HL-60/S4 treated with phorbol 12-myristate 13-acetate at 8.2 ng/mL for 4 days and 3 days (cell line): Measurements from ENCODE around the gene THOC1.

Source experiments
- in situ Hi-C: fragments of 300-500 bp; cut with MboI; formaldehyde crosslinking; loops from 2 replicates; pipeline ENCODE4 v1.15.0; 2022; ENCODE audit warnings: low sequenced_read_pairs

The THOC1 gene

DNA sequence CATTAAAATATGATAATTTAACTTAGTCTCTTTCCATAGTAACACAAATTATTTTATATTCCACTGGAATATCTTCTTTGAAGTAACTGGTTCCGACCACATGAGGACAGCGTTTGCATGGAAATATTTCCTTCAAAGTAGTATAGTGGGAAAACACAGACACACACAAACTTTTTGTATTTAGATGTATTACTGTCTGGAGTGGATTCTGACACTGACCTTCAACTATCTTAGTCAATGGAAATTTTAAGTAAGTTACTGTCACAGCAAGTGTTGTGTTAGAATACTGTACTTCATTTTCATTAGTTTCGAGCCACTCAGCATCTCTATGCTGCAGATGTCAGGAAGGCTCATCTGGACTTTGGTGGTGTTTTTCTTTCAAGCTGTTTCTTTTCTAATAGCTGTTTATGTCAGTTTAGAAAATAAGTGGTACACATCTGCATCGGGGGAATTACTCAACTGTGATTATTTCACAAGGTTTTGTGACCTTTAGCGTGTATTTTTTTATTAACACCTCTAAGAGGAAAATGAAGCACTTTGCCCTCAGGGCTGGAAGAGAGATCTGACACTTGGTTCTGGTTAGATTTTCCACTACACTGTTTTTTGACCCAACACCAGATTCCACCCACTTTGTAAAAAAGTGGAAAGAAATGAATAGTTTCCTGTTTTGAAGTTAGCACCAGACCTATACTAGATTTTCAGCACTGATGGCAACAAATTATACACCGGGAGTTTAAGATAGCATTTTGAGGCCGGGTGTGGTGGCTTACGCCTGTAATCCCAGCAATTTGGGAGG lies 18.9 kb upstream of the THOC1 start:
- in situ Hi-C loops = no loop called here

DNA sequence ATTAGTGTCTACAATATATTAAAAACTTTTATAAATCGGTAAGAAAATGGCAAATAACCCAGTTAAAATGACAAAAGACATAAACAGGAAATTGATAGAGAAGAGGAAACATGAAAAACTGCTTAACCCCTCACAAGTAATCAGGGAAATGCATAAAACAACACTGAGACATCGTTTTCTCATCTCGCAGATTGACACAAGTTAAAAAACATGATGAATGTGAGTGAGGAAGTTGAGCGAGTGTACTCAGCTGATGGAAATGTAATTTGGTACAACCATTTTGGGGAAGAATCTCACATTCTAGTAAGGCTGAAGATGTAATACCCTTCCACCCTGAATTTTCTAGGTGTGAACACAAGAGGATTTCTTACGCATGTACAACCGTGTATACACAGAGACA lies 18.0 kb upstream of the THOC1 start:
- in situ Hi-C loops = no loop called here

DNA sequence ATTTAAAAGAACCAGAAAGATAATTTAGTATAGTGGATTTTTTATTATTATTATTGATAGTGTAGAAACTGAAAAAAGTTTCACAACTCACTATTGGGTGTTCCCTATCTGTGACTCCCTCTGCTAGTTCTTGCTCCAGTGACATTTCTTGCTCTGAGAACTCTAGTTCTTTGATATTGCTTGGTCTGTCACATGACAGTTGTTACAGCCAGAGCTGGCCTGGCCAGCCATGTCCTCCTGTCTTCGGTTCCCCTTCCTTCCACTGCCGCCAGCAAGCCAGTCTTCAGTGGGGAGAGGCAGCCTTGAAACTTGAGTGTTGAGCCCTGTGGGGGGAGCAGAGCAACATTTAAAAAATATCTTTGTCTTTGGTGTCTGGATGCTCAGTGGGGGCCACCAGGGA lies 7.6 kb upstream of the THOC1 start:
- in situ Hi-C loops = loop anchor here (10.0 kb wide), 1 partner anchor 339 kb away; no protein-coding TSS in a partner anchor

DNA sequence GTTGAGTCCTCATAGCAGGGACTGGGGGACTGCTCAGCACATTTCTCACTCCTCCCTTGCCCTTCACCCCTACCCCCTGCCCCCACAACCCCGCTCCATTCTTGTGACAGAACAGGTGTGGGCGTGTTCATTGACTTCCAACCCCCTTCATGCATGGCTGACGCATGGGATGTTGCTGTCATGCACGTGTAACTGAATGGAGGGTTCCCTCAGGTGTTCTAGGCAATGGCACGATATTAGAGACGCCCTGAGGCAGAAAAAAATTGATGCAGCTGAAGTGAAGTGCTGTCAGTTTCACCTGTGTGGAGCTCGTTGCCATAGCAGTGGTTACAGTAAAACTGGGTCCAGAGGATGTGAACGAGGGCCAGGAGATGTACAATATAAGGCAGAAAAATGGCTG lies 6.5 kb upstream of the THOC1 start:
- in situ Hi-C loops = loop anchor here (10.0 kb wide), 1 partner anchor 340 kb away; no protein-coding TSS in a partner anchor

DNA sequence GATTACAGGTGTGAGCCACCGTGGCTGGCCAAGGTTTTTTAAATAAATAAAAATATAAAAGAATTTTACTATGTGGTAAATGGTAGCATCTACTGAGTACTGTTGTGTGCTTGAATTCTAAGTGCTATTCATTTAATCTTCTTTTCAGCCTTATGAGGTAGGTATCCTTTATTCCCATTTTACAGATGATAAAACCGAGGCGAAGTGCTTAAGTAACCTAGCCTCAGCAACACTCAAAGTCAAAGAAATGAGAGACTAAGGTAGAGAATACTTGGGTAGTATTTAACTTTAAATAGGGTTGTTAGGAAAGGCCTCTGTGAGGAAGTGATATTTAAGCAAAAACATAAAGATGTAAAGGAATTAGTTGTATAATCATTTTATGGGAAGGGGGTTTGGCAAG lies 5.7 kb upstream of the THOC1 start:
- in situ Hi-C loops = loop anchor here (10.0 kb wide), 1 partner anchor 341 kb away; no protein-coding TSS in a partner anchor

DNA sequence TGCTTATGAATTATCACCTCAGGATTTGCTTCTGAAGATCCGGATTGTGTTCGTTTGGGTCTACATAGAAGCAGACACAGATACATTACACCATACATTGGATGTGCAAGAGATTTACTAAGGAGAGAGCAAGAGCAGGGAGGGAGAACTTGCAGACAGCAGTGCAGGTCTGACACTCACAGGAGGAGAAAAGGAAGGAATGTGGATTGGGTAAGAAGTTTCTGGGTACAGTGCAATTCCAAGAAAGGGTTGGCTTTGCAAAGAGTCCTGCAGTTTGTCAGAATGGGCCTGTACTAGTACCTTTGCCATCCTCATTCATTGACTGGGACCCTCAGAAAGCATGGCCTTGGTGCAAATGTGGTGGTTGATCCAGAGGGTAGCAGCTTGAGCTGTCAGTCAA lies 4.8 kb upstream of the THOC1 start:
- in situ Hi-C loops = loop anchor here (10.0 kb wide), 1 partner anchor 342 kb away; no protein-coding TSS in a partner anchor

DNA sequence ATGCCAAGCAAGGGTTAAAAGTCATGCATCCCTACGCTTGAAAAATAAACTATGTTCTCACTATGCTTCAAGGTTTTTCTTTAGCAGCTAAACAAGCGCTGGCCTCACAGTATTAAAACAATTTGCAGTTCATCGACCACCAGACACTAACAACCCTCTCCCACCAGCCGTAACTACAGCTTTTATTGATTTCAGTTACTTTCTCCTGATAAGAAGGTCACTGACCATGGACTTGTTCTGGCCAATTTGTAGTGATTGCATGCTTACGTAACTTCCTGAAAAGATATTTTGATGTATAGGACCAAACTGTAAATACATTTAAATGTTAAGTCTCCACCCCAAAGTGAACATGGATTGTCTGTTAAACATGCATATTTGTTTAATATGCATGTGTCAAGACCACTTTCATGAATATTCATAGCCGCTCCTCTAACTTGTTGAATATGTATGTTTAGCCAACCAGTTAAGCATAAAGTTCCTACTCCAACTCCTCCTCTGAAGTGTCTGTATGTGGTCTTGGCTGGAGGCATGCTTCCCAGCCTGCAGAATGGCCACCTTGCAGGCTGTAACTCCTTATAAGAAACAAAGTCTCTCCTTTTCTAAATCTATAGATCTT lies 1.7 kb upstream of the THOC1 start:
- in situ Hi-C loops = loop anchor here (10.0 kb wide), 1 partner anchor 345 kb away; no protein-coding TSS in a partner anchor

DNA sequence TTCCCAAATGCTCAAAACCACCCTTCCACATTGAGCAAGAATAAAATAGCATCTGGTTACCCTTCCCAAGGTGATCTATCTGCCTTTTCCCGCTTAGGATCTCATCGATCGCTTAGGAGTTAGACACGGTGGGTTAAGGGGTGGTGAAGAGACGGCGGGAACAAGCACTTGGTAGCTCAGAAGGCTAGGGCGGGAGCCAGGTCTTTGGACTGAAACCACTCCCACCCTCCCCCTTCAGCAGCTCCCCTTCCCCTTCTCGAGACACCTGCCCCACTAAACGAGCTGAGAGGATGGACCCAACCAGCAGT lies 513 bp downstream of the THOC1 start:
- in situ Hi-C loops = no loop called here

DNA sequence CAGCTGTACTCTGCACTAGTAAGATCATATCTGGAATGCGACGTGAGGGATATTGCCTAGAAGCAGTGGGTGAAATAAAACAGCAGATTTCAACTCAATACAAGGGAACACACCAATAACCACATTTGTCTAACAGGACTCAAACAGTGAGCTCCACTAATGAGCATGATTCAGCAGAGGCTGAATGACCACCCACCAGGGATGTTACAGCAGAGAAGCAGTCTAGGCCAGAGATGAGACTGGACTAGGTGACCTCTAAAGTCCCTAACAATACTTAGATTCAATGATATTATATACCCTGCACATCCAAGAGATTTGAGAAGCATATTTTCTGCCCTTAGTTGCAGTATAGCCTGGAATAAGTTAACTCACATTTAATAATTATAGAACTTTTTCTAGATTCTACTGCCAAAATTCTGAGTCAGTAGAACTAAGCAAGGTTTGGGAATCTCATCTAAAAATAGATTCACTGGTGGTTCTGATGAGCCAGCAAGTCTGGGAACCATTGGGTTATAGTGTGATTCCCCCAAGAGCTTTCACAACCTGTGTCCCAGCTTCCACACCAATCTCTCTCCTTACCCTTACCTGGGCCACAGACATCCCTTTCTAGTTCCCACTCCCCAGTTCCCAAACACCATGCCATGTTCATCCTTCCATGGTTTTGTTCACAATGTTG lies 6.3 kb downstream of the THOC1 start:
- in situ Hi-C loops = no loop called here

DNA sequence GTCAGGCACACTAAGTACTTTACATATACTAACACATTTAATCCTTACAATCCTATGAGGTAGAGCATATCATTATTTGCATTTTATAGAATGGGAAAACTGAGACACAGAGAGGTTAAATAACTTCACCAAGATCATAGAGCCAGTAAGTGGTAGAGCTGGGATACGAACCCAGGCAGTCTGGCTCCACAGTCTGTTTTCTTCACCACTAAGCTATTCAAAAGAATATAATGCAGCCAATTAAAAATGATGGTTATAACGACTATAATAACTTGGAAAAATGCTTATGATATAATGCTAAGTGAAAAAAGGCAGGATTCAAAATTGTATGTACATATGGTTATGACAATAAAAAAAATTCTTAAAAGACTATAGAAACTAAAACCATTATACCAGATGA lies 7.3 kb downstream of the THOC1 start:
- in situ Hi-C loops = no loop called here

DNA sequence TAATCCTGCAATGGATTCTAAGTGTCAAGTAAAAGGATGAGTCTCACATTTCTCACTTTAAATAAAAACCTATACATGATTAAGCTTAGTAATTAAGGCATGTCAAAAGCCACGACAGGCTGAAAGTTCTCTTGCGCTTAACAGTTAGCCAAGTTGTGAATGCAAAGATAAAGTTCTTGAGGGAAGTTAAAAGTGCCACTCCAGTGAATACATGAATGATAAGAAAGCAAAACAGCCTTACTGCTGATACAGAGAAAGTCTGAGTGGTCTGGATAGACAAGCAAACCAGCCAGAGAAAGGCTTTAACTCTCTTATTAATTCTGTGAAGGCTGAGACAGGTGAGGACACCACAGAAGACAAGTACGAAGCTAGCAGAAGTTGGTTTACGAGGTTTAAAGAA lies 12.7 kb downstream of the THOC1 start:
- in situ Hi-C loops = no loop called here

DNA sequence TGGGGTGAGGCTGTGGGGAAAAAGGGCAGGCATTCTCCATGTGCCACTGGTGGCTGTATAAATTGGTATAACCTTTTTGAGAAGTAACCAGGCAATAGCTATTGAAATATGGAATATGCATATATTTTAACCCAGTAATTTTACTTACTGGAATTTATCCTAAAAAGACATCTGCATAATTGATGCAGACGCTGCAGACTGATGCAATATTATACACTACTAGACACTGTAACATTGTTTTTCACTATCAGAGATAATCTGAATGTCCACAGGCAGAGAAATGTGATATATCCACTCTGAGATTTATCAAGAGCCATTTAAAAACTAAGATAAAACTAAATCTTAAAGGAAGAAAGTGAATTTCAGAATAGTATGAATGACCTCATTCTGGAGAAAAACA lies 14.7 kb downstream of the THOC1 start:
- in situ Hi-C loops = no loop called here

DNA sequence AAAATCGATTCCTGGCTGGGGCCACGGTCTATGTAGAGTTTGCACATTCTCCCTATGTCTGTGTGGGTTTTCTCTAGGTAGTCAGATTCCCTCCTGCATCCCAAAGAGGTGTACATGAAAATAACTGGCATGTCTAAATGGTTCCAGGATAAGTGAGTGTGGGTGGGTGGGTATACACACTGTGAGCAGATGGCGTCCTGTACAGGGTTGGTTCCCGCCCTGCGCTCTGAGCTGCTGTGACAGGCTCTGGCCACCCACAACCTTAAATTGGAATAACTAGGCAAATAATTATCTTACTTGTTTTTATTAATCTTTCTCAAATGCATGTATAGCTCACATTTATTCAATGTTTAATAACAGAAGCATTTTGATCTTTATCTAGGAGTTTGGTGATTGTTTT lies 16.3 kb downstream of the THOC1 start:
- in situ Hi-C loops = no loop called here

DNA sequence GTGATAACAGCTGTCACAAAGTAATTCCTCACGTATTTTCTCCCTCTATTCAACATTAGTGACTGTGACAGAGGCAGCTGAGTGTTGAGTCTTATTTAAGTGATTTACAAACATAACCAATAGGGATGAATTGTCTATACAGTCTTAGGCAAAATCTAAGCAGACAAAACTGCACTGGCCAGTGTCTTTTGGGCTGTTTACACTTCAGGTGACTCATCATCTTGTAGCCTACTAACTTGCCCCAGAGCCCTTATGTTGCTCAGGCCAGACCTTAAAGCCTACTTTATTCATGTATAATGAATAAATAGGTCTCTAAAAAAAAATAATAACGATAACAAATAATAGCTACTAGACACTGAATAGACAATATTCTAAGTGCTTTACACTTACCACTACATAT lies 17.2 kb downstream of the THOC1 start:
- in situ Hi-C loops = no loop called here

DNA sequence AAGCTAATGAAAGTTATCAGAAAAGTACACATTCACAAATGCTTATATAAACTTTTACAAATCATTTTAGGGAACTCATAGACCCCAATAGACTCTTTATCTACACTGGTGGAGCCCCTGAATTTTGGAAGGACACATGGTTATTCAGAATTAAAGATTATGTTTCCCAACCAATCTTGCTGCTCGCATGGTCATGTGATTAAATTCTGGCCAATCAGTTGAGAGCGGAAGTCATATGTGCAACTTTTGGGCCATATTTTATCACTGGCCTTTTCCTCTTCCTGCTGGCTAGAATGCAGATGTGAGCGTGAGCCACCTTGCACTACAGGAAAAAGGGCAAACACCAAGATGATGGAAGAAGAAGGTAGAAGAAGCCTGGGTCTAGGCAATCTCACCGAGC lies 19.8 kb downstream of the THOC1 start:
- in situ Hi-C loops = no loop called here

DNA sequence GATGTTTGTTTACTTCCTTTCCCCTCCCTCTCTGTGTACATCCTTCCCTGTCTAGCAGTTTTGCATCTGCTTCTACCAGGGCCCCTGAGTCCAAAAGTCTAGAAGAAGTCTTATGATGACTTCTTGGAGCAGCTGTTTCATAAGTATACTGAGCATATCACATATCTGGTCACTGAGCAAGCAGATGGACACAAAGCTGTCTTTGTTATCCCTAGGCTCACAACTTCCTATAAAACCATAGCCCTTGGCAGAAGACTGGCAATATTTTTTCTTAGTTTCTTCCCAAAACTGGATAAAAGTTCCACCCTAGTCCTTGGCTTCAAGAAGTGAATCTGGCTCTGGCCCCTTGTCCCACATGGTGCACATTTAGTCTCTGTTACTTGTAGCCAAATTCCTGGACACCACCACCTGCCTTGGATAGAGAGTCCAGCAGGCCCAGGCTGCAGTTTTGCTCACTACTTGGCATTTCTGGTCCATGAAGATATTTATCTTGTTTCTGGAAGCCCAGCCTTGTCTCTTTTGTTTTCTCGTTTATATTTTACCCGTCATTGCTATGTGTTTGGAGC lies 22.5 kb downstream of the THOC1 start:
- in situ Hi-C loops = no loop called here

DNA sequence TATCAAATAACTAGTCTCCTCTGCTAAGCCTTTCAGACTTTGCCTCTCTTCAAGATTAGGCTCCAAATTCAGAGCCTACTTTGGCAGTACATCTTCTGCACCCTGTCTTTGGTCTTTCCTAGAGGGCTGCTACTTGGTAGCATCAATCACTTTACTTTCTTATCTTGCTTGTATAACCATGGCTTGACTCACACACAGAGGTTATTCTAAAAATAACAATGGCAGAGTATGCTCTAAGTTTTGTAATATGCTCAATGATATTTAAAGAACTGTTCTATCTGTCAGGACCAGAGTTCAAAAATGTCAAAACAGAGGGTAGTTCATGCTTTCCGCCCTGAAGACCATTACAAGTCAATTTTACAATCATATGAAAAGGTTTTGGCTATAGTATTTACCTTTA lies 27.7 kb downstream of the THOC1 start:
- in situ Hi-C loops = no loop called here

DNA sequence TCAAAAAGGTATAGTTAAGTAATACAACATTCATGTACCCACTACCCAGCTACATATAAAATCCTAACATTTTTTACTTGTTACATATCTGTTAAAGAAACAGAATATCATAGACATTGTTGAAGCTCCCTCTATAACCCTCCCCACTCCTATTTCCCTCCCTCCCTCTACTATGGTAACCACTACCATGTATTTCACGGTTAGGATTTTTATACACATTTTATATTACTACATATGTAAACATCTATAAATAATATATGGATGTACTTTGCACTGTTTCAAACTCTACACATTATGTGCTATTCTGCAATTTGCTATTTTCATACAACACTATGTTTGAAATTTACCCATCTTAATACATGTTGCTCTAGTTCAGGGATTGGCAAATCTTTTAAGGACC lies 36.3 kb downstream of the THOC1 start:
- in situ Hi-C loops = no loop called here

DNA sequence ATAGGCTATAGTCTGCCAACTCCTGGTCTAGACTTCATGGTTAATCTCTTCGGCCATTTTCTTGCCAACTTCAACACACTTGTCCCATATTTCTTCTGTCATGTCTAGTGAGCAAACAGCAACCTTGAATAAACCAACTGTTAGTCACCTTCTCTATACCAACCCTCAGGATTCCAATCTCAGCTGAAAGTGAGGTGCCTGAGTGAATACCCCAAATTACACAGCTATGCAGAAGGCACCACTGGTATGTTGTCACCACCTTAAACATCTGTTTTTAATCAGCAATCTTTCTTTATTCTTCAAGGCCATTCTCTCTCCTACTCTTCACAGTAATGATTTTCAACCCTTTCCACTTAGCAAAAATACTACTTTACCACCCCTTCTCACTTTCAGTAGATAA lies 39.3 kb downstream of the THOC1 start:
- in situ Hi-C loops = no loop called here

DNA sequence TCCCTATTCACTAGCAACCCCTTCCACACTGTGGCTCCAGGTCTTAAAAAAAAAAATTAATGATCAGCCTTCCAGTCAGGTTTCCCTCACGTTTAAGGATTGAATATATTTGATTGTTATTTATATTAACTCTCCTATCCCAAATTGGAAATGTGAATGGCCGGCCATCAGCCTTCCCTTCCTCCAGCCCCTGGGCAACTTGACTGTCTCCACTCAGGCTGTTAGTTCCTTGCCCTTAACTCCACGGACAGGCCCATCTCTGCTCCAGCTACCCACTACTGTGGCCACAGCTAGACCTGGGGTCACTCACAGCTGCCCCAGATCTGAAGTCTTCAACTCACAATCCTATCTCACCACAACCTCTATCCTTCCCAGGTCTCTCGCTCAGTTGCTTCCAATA lies 39.9 kb downstream of the THOC1 start:
- in situ Hi-C loops = no loop called here

DNA sequence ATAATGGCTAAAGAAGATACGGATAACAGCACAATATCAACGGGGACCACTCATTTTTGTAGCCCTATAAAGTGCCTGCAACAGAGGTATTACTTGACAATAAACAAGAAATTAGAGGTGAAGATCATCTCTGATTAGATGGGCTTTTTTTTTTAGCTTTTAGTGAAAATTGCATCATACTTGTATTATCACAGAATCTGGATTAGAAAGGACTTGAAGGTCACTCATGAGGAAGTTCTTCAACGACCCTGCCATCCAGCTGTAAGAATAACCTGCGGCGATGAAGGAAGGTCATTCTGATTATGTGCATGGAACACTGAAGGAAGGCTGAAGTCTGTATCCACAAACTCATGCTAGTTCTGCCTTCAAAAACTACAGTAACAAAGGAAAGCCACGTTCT lies 40.5 kb downstream of the THOC1 start:
- in situ Hi-C loops = no loop called here

DNA sequence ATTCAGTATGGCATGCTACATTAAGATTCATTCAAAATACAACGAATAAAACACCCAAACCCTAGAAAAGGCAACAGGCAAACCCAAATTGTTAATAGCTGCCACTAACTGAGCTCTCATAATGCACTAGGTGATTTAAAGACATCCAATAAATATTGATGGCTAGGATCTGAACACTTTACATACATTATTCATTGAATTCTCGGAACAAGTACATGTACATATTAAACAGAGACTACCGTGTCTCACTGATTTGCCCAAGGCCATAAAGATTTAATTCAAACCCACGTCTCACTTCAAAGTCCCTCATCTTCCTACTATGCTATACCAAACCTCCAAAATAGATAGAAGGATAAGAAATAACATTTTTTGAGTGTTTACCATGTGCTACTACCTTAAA lies 42.1 kb downstream of the THOC1 start:
- in situ Hi-C loops = no loop called here
